ENCODE results near the gene ZBTB25. TPM values are rescaled to one million over a fixed set of nuclear protein-coding genes. Genes with fewer than 3 reads are reported as not detected.
A peak's percentile ranks its signal among the peaks of the same experiment; 100 is the strongest.

The ZBTB25 gene
- total RNA-seq, 1 experiment from 2014 or later: 10.0 TPM

- peaks cover 9% of the 10 kb centered on the region; the same call in 1 of the 2 replicates for H3K9me3 ChIP-seq
- Mint-ChIP-seq H3K36me3 (ENCODE audit: insufficient read depth, unreplicated experiment) (peaks cover 12% of the 10 kb centered on the region), H3K27me3 (ENCODE audit: insufficient read depth, unreplicated experiment) (no peaks in the 10 kb centered on the region), H3K27ac (ENCODE audit: unreplicated experiment) (no peak overlapping the region), H3K4me1 (ENCODE audit: low read depth, unreplicated experiment) (peaks cover 9% of the 10 kb centered on the region), H3K4me3 (ENCODE audit: unreplicated experiment) (peak overlapping the region; percentile 61), H3K9me3 (ENCODE audit: unreplicated experiment) (no peaks in the 10 kb centered on the region)
- no peaks in the 10 kb centered on the region for H3K27me3 ChIP-seq (replicated peaks; ENCODE audit: control insufficient read depth, insufficient read depth, low read length)
- H3K4me1 ChIP-seq: peaks cover 3% of the 10 kb centered on the region; the same call in 1 of the 2 replicates
- H3K36me3 ChIP-seq (ENCODE audit: control insufficient read depth, insufficient read depth, low read length): no peaks in the 10 kb centered on the region
- no peak for DNase-seq
- intact Hi-C loops (cut with micrococcal nuclease; ENCODE audit: unreplicated experiment): loop anchor here (5.0 kb wide), 1 partner anchor 219 kb away; no protein-coding TSS in a partner anchor
- CTCF ChIA-PET: no interaction called here
- POLR2A ChIA-PET: no interaction called here
- no peak for TF ChIP-seq CTCF (IDR thresholded peaks at IDR 0.05; ENCODE audit: insufficient read depth in 1 of 2, low read depth in 1 of 2, low read length in 1 of 2, severe bottlenecking in 1 of 2, unreplicated experiment in 1 of 2)
- no peak overlapping the region for H3K4me3 ChIP-seq (ENCODE audit: low read depth, low read length)
- no TSS peak for BruUV-seq (replicated peaks)
Observed at GRCh38 chr14:64542836-64543201, 39.2 kb upstream of the ZBTB25 start.

- no TSS peak for BruUV-seq (replicated peaks)
- no peak for TF ChIP-seq CTCF (IDR thresholded peaks at IDR 0.05; ENCODE audit: insufficient read depth in 1 of 2, low read depth in 1 of 2, low read length in 1 of 2, severe bottlenecking in 1 of 2, unreplicated experiment in 1 of 2)
- Mint-ChIP-seq H3K9me3 (ENCODE audit: unreplicated experiment) (no peaks in the 10 kb centered on the region), H3K4me3 (ENCODE audit: unreplicated experiment) (peak overlapping the region; percentile 61), H3K36me3 (ENCODE audit: insufficient read depth, unreplicated experiment) (peaks cover 12% of the 10 kb centered on the region), H3K4me1 (ENCODE audit: low read depth, unreplicated experiment) (peaks cover 11% of the 10 kb centered on the region), H3K27ac (ENCODE audit: unreplicated experiment) (no peak overlapping the region), H3K27me3 (ENCODE audit: insufficient read depth, unreplicated experiment) (no peaks in the 10 kb centered on the region)
- POLR2A ChIA-PET: no interaction called here
- intact Hi-C loops (cut with micrococcal nuclease; ENCODE audit: unreplicated experiment): loop anchor here (2.0 to 5.0 kb wide), 3 partner anchors 31 to 220 kb away; no protein-coding TSS in a partner anchor
- Histone ChIP-seq H3K9me3 (peaks cover 9% of the 10 kb centered on the region; the same call in 1 of the 2 replicates), H3K36me3 (ENCODE audit: control insufficient read depth, insufficient read depth, low read length) (no peaks in the 10 kb centered on the region), H3K4me1 (peaks cover 5% of the 10 kb centered on the region; the same call in 1 of the 2 replicates), H3K4me3 (ENCODE audit: low read depth, low read length) (peak overlapping the region; percentile 26; the same call in 1 of the 2 replicates), H3K27me3 (replicated peaks; ENCODE audit: control insufficient read depth, insufficient read depth, low read length) (no peaks in the 10 kb centered on the region)
- no peak for DNase-seq
- CTCF ChIA-PET: no interaction called here
Observed at GRCh38 chr14:64541972-64542835, 38.6 kb upstream of the ZBTB25 start.

GRCh38 chr14:64541261-64541971, 37.8 kb upstream of the ZBTB25 start:
- POLR2A ChIA-PET: no interaction called here
- no peak overlapping the region for H3K4me3 Mint-ChIP-seq (ENCODE audit: unreplicated experiment)
- H3K9me3 Mint-ChIP-seq (ENCODE audit: unreplicated experiment): no peaks in the 10 kb centered on the region
- intact Hi-C loops (cut with micrococcal nuclease; ENCODE audit: unreplicated experiment): loop anchor here (2.0 to 5.0 kb wide), 3 partner anchors 31 to 221 kb away; no protein-coding TSS in a partner anchor
- BruUV-seq (replicated peaks): no TSS peak
- H3K4me1 ChIP-seq: peaks cover 12% of the 10 kb centered on the region; the same call in 1 of the 2 replicates
- H3K27me3 ChIP-seq (replicated peaks; ENCODE audit: control insufficient read depth, insufficient read depth, low read length): no peaks in the 10 kb centered on the region
- H3K36me3 Mint-ChIP-seq (ENCODE audit: insufficient read depth, unreplicated experiment): peaks cover 12% of the 10 kb centered on the region
- peaks cover 16% of the 10 kb centered on the region for H3K4me1 Mint-ChIP-seq (ENCODE audit: low read depth, unreplicated experiment)
- H3K9me3 ChIP-seq: peaks cover 9% of the 10 kb centered on the region; the same call in 1 of the 2 replicates
- H3K4me3 ChIP-seq (ENCODE audit: low read depth, low read length): no peak overlapping the region
- CTCF ChIA-PET: no interaction called here
- no peak for TF ChIP-seq CTCF (IDR thresholded peaks at IDR 0.05; ENCODE audit: insufficient read depth in 1 of 2, low read depth in 1 of 2, low read length in 1 of 2, severe bottlenecking in 1 of 2, unreplicated experiment in 1 of 2)
- no peaks in the 10 kb centered on the region for H3K36me3 ChIP-seq (ENCODE audit: control insufficient read depth, insufficient read depth, low read length)
- H3K27me3 Mint-ChIP-seq (ENCODE audit: insufficient read depth, unreplicated experiment): no peaks in the 10 kb centered on the region
- DNase-seq: no peak
- H3K27ac Mint-ChIP-seq (ENCODE audit: unreplicated experiment): no peak overlapping the region

All from Caco-2 (cell line).